ENCODE results near the gene RCCD1. TPM values are rescaled to one million over a fixed set of nuclear protein-coding genes. Genes with fewer than 3 reads are reported as not detected.

Gene RCCD1
- total and polyA plus RNA-seq, 9 of the 15 experiments (the other 6 are each of a cell fraction or from before 2014, with no cell fraction given): 11.1 to 51.4 (median 24.7) TPM

DNA sequence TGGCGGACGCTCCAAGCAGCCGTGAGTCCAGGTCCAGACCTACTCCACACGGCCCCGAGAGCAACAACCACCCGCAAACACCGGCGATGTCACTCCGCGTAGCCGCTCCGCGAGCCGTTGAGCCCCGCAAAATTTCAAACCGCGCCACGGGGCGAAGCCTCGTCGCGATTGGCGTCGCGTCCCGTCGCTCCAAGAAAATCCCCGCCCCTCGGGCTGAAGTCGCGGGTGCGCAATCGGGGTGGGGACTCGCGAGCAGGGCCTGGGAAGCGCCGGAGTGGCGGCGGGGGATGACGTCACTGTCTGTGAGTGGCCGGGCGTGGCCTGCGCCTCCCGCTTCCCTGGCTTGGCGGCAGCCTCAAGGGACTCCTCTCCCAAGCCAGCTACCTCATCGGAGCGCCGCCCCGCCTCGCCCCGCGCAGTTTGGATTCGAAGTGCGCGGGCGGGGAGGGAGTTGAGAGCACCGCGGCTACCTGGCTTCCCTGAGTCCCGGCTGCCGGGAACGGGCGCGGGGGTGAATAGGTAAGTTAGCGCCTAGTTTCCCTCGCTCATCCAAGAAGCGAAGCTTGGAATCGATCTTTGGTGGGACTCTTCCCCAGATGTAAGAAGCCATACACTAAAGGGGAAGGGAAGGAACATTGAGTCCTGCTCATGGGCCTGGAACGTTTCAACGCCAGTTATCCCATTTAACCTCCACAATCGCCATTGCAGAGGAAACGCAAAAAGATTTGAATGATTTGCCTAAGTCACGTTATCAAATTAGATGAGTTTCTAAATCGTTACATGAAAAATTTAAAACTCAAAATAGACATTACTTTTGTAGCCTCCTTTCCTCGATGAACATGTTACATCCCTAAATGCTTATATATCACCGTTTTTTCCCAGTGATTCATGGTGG lies 40.0 kb downstream of the RCCD1 start, which contains the start of gene PRC1 (continued):
- no peak for TF ChIP-seq ZFP36 (IDR thresholded peaks at IDR 0.05; ENCODE audit: low read depth, low read length, partially characterized antibody)
- TF ChIP-seq ZNF12 (CRISPR knock-in tag; IDR thresholded peaks at IDR 0.05): no peak
- TF ChIP-seq, protein P1, sequence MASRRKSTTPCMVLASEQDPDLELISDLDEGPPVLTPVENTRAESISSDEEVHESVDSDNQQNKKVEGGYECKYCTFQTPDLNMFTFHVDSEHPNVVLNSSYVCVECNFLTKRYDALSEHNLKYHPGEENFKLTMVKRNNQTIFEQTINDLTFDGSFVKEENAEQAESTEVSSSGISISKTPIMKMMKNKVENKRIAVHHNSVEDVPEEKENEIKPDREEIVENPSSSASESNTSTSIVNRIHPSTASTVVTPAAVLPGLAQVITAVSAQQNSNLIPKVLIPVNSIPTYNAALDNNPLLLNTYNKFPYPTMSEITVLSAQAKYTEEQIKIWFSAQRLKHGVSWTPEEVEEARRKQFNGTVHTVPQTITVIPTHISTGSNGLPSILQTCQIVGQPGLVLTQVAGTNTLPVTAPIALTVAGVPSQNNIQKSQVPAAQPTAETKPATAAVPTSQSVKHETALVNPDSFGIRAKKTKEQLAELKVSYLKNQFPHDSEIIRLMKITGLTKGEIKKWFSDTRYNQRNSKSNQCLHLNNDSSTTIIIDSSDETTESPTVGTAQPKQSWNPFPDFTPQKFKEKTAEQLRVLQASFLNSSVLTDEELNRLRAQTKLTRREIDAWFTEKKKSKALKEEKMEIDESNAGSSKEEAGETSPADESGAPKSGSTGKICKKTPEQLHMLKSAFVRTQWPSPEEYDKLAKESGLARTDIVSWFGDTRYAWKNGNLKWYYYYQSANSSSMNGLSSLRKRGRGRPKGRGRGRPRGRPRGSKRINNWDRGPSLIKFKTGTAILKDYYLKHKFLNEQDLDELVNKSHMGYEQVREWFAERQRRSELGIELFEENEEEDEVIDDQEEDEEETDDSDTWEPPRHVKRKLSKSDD (conservative IDR thresholded peaks at IDR 0.05; ENCODE audit: low read length): no peak
- TF ChIP-seq HLTF (IDR thresholded peaks at IDR 0.05): no peak; the same call in 1 of the 2 replicates
- TF ChIP-seq, protein P2, sequence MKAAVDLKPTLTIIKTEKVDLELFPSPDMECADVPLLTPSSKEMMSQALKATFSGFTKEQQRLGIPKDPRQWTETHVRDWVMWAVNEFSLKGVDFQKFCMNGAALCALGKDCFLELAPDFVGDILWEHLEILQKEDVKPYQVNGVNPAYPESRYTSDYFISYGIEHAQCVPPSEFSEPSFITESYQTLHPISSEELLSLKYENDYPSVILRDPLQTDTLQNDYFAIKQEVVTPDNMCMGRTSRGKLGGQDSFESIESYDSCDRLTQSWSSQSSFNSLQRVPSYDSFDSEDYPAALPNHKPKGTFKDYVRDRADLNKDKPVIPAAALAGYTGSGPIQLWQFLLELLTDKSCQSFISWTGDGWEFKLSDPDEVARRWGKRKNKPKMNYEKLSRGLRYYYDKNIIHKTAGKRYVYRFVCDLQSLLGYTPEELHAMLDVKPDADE (conservative IDR thresholded peaks at IDR 0.05; ENCODE audit: control insufficient read depth, low read depth, low read length): peak; percentile 58; the same call in 1 of the 2 replicates
- TF ChIP-seq WHSC1 (IDR thresholded peaks at IDR 0.05; ENCODE audit: low read length): no peak
- peak; percentile 62; the same call in 1 of the 2 replicates for TF ChIP-seq ERF (CRISPR knock-in tag; IDR thresholded peaks at IDR 0.05)
- peak; percentile 86 for TF ChIP-seq LCOR (CRISPR knock-in tag; IDR thresholded peaks at IDR 0.05)
- peak; percentile 84 for TF ChIP-seq GABPB1 (CRISPR knock-in tag; IDR thresholded peaks at IDR 0.05)
- peak; percentile 67 for TF ChIP-seq CEBPB (tag; IDR thresholded peaks at IDR 0.05)
- TF ChIP-seq, protein P3, sequence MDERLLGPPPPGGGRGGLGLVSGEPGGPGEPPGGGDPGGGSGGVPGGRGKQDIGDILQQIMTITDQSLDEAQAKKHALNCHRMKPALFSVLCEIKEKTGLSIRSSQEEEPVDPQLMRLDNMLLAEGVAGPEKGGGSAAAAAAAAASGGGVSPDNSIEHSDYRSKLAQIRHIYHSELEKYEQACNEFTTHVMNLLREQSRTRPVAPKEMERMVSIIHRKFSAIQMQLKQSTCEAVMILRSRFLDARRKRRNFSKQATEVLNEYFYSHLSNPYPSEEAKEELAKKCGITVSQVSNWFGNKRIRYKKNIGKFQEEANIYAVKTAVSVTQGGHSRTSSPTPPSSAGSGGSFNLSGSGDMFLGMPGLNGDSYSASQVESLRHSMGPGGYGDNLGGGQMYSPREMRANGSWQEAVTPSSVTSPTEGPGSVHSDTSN (CRISPR knock-in tag; IDR thresholded peaks at IDR 0.05; ENCODE audit: low read depth): peak; percentile 97
- TF ChIP-seq, protein P3 (tag; conservative IDR thresholded peaks at IDR 0.05; ENCODE audit: low read depth): peak; percentile 99
- TF ChIP-seq, protein P4, sequence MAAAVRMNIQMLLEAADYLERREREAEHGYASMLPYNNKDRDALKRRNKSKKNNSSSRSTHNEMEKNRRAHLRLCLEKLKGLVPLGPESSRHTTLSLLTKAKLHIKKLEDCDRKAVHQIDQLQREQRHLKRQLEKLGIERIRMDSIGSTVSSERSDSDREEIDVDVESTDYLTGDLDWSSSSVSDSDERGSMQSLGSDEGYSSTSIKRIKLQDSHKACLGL (CRISPR knock-in tag; IDR thresholded peaks at IDR 0.05; ENCODE audit: borderline replicate concordance, poor library complexity, severe bottlenecking): no peak
- TF ChIP-seq SREBF1 (IDR thresholded peaks at IDR 0.05; ENCODE audit: borderline replicate concordance, low read depth, low read length): no peak
- TF ChIP-seq CBFB (CRISPR knock-in tag; IDR thresholded peaks at IDR 0.05): no peak
- no peak for TF ChIP-seq SNRNP70 (optimal IDR thresholded peaks at IDR 0.05; ENCODE audit: low read depth, low read length)
- TF ChIP-seq SMARCE1 (IDR thresholded peaks at IDR 0.05): no peak
- TF ChIP-seq PRPF4 (IDR thresholded peaks at IDR 0.05; ENCODE audit: insufficient read depth, low read depth, low read length, poor library complexity, severe bottlenecking): peak; percentile 71
- TF ChIP-seq, protein P5, sequence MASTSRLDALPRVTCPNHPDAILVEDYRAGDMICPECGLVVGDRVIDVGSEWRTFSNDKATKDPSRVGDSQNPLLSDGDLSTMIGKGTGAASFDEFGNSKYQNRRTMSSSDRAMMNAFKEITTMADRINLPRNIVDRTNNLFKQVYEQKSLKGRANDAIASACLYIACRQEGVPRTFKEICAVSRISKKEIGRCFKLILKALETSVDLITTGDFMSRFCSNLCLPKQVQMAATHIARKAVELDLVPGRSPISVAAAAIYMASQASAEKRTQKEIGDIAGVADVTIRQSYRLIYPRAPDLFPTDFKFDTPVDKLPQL (IDR thresholded peaks at IDR 0.05; ENCODE audit: extremely low read depth, insufficient read length): no peak

Measured in K562 (cell line).